Activated T-cell treated with anti-CD3 and anti-CD28 coated beads for 24 hours (primary cell): Measurements from ENCODE around the gene KIF26A.
"Not testable (repeated sequence)": the region's sequence is repeated elsewhere in the genome, so short reads cannot be mapped to it uniquely, and the experiment has no call there.

ENCODE experiments used
- DNase-seq: peaks from one replicate; pipeline ENCODE4 v3.0.0-alpha.2; 2020; ENCODE audit warnings: low read depth

Gene KIF26A

GRCh38 chr14:104222396-104223036 is 84.1 kb downstream of the KIF26A start:
- no peak for DNase-seq

- DNase-seq = no peak
These were observed 85.0 kb downstream of the KIF26A start for GRCh38 chr14:104223101-104224041.

- DNase-seq = no peak
These were observed 85.7 kb downstream of the KIF26A start for GRCh38 chr14:104224131-104224505.

GRCh38 chr14:104224506-104225277 is 86.3 kb downstream of the KIF26A start:
- no peak for DNase-seq

- not testable (repeated sequence) for DNase-seq
These were observed 87.1 kb downstream of the KIF26A start for GRCh38 chr14:104225278-104226190.

- DNase-seq = no peak
These were observed 88.3 kb downstream of the KIF26A start for GRCh38 chr14:104226421-104227383.

GRCh38 chr14:104227806-104228205 is 89.4 kb downstream of the KIF26A start:
- no peak for DNase-seq

- DNase-seq = no peak
These were observed 89.8 kb downstream of the KIF26A start for GRCh38 chr14:104228221-104228620.

GRCh38 chr14:104228716-104229533 is 90.5 kb downstream of the KIF26A start:
- DNase-seq = no peak

GRCh38 chr14:104229534-104230055 is 91.2 kb downstream of the KIF26A start:
- no peak for DNase-seq

- DNase-seq = no peak
These were observed 91.9 kb downstream of the KIF26A start for GRCh38 chr14:104230119-104230815.
